ENCODE data around the gene ABCC5. TPM values are rescaled to one million over a fixed set of nuclear protein-coding genes. Genes with fewer than 3 reads are reported as not detected.
"Not testable (repeated sequence)": the region's sequence is repeated elsewhere in the genome, so short reads cannot be mapped to it uniquely, and the experiment has no call there.

The ABCC5 gene
- total and polyA plus RNA-seq, 9 donors = 15.8 to 28.7 (median 21.8) TPM

DNA sequence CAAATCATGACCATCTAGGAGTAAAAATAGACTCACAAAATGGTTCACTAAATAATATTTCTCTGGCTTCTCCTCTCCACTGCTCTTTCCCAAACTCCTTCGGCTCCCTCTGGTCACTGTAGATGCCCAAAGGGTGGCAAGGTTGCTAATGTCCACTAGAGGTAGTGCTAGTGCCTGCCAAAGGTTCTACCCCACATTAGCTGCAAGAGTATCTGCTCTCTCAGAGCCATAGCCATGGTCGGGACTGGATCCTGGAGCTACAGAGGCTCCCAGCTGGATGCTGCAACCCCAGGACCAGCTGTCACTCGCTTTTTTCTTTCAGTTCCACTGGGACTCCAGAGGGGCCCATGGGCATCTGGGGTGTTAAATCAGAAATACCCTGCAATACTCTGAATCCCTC is 22.3 kb upstream of the ABCC5 start:
- no peaks in the 10 kb centered on the region for H3K36me3 ChIP-seq (ENCODE audit: control insufficient read depth, insufficient read depth, low read length)
- no peaks in the 10 kb centered on the region for H3K27me3 ChIP-seq (ENCODE audit: control insufficient read depth, insufficient read depth, low read length)
- no peak overlapping the region for H3K27ac ChIP-seq (ENCODE audit: low read length)
- DNase-seq = no peak
- no peaks in the 10 kb centered on the region for H3K9me3 ChIP-seq (replicated peaks; ENCODE audit: control insufficient read depth, low read depth, low read length)
- 38% methylated on average over 2 of the region's 3 CpGs for WGBS (ENCODE audit: insufficient coverage)
- H3K4me3 ChIP-seq (ENCODE audit: low read length) = no peak overlapping the region
- no peaks in the 10 kb centered on the region for H3K4me1 ChIP-seq (ENCODE audit: control insufficient read depth, insufficient read depth, low read length)

DNA sequence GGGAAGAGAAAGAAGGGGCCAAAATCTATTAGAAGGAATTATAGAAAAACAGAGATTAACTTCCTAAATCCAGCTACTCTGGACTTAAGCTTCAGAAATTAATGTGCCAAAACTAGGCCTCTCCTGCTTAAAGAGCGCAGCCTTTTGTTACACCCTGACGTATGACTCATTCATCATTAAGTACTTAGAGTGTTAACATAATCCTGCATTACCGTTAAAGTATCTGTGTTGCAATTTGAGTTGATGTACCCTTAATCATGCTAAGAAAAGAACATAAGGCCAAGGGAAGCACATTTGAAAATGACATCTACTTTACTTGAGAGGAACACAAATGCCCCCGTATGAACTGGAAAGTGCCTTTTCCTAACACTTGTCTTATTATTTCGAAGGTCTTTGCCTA is 21.7 kb upstream of the ABCC5 start:
- no peaks in the 10 kb centered on the region for H3K27me3 ChIP-seq (ENCODE audit: control insufficient read depth, insufficient read depth, low read length)
- 100% methylated on average over 2 of the region's 5 CpGs for WGBS (ENCODE audit: insufficient coverage)
- H3K36me3 ChIP-seq (ENCODE audit: control insufficient read depth, insufficient read depth, low read length) = no peaks in the 10 kb centered on the region
- no peaks in the 10 kb centered on the region for H3K4me1 ChIP-seq (ENCODE audit: control insufficient read depth, insufficient read depth, low read length)
- no peak overlapping the region for H3K27ac ChIP-seq (ENCODE audit: low read length)
- no peaks in the 10 kb centered on the region for H3K9me3 ChIP-seq (replicated peaks; ENCODE audit: control insufficient read depth, low read depth, low read length)
- DNase-seq = no peak
- H3K4me3 ChIP-seq (ENCODE audit: low read length) = no peak overlapping the region

DNA sequence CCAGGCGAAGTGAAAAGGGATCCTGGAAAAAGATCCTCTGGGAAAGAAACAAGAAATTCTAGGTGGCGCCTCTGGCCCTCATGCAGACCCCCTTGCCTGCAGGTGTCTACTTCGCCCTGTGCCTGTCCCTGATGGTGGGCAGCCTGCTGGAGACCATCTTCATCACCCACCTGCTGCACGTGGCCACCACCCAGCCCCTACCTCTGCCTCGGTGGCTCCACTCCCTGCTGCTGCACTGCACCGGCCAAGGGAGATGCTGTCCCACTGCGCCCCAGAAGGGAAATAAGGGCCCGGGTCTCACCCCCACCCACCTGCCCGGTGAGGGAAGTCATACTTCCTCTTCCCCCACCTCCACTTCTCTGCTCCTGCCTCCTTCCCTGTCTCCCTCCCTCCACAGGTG is 20.6 kb upstream of the ABCC5 start:
- DNase-seq; H3K9me3 ChIP-seq (replicated peaks; ENCODE audit: control insufficient read depth, low read depth, low read length); H3K27ac ChIP-seq (ENCODE audit: low read length); H3K4me1 ChIP-seq (ENCODE audit: control insufficient read depth, insufficient read depth, low read length); H3K36me3 ChIP-seq (ENCODE audit: control insufficient read depth, insufficient read depth, low read length); H3K27me3 ChIP-seq (ENCODE audit: control insufficient read depth, insufficient read depth, low read length); H3K4me3 ChIP-seq (ENCODE audit: low read length): not testable (repeated sequence)
- 90% methylated on average over 2 of the region's 9 CpGs for WGBS (ENCODE audit: insufficient coverage)

- Histone ChIP-seq H3K4me3 (ENCODE audit: low read length) (no peak overlapping the region), H3K27ac (ENCODE audit: low read length) (no peak overlapping the region), H3K9me3 (replicated peaks; ENCODE audit: control insufficient read depth, low read depth, low read length) (no peaks in the 10 kb centered on the region), H3K4me1 (ENCODE audit: control insufficient read depth, insufficient read depth, low read length) (no peaks in the 10 kb centered on the region), H3K36me3 (ENCODE audit: control insufficient read depth, insufficient read depth, low read length) (no peaks in the 10 kb centered on the region), H3K27me3 (ENCODE audit: control insufficient read depth, insufficient read depth, low read length) (no peaks in the 10 kb centered on the region)
- no peak for DNase-seq
- 64% methylated on average over 6 of the region's 7 CpGs for whole genome bisulfite sequencing (ENCODE audit: insufficient coverage)
These were observed 20.1 kb upstream of the ABCC5 start for GRCh38 chr3:184037816-184038215.

GRCh38 chr3:184031187-184031792 is 13.6 kb upstream of the ABCC5 start, which contains the start of gene HTR3D:
TSS of gene HTR3D (plus strand) at chr3:184031742. CDS start at chr3:184031742, 0 bp downstream.
- DNase-seq = no peak
- Histone ChIP-seq H3K9me3 (replicated peaks; ENCODE audit: control insufficient read depth, low read depth, low read length) (no peaks in the 10 kb centered on the region), H3K4me3 (ENCODE audit: low read length) (no peak within 1 kb of the TSS), H3K36me3 (ENCODE audit: control insufficient read depth, insufficient read depth, low read length) (no peaks in the 10 kb centered on the region), H3K4me1 (ENCODE audit: control insufficient read depth, insufficient read depth, low read length) (no peaks in the 10 kb centered on the region), H3K27me3 (ENCODE audit: control insufficient read depth, insufficient read depth, low read length) (no peaks in the 10 kb centered on the region), H3K27ac (ENCODE audit: low read length) (no peak within 1 kb of the TSS)
- WGBS (ENCODE audit: insufficient coverage) = 49% methylated on average over 3 of the region's 4 CpGs

DNA sequence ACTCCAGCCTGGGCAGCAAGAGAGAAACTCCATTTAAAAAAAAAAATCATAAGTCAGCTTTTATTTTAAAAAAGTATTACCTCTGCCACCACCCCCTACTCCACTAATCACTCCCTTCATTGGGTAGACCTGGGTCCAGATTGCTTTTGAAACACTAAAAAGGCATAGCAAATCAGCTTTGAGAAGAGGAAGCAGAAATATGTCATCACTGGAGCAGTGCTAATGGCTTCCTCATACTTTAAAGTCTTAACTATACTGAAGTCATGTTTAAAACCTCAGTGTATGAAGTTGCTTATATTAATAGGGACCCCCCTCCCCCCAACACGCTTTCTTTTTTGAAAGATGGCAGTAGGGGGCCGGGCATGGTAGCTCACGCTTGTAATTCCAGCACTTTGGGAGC is 12.9 kb upstream of the ABCC5 start:
- Histone ChIP-seq H3K4me3 (ENCODE audit: low read length) (no peak overlapping the region), H3K9me3 (replicated peaks; ENCODE audit: control insufficient read depth, low read depth, low read length) (no peaks in the 10 kb centered on the region), H3K4me1 (ENCODE audit: control insufficient read depth, insufficient read depth, low read length) (no peaks in the 10 kb centered on the region), H3K27me3 (ENCODE audit: control insufficient read depth, insufficient read depth, low read length) (no peaks in the 10 kb centered on the region), H3K36me3 (ENCODE audit: control insufficient read depth, insufficient read depth, low read length) (no peaks in the 10 kb centered on the region), H3K27ac (ENCODE audit: low read length) (no peak overlapping the region)
- no peak for DNase-seq
- 90% methylated on average over 2 of the region's 3 CpGs for WGBS (ENCODE audit: insufficient coverage)

- H3K27ac ChIP-seq (ENCODE audit: low read length) = no peak overlapping the region
- no CpG with 5 or more reads among the region's 2 CpGs for WGBS (ENCODE audit: insufficient coverage)
- H3K9me3 ChIP-seq (replicated peaks; ENCODE audit: control insufficient read depth, low read depth, low read length) = no peaks in the 10 kb centered on the region
- H3K4me1 ChIP-seq (ENCODE audit: control insufficient read depth, insufficient read depth, low read length) = no peaks in the 10 kb centered on the region
- H3K27me3 ChIP-seq (ENCODE audit: control insufficient read depth, insufficient read depth, low read length) = no peaks in the 10 kb centered on the region
- DNase-seq = no peak
- no peaks in the 10 kb centered on the region for H3K36me3 ChIP-seq (ENCODE audit: control insufficient read depth, insufficient read depth, low read length)
- H3K4me3 ChIP-seq (ENCODE audit: low read length) = no peak overlapping the region
These were observed 11.8 kb upstream of the ABCC5 start for GRCh38 chr3:184029443-184029842.

DNA sequence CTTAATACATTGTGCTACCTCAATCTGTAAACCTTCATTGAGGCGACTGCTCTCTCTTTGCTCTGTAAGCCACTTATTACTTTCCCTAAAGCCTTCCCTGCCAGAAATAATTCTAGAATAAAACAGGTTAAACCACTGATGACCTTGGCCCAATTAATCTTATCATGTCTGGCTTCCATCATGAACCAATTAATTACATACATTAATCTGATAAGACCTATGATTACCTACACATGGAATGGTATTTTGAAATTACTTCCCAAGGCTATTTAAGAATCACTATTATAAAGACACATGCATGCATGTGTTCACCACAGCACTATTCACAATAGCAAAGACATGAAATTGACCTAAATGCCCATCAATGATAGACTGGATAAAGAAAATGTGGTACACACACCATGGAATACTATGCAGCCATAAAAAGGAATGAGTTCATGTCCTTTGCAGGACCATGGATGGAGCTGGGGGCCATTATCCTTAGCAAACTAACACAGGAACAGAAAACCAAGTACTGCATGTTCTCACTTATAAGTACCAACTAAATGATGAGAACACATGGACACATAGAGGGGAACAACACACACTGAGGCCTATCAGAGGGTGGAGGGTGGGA is 10.7 kb upstream of the ABCC5 start:
- H3K9me3 ChIP-seq (replicated peaks; ENCODE audit: control insufficient read depth, low read depth, low read length); DNase-seq; H3K4me3 ChIP-seq (ENCODE audit: low read length); H3K27ac ChIP-seq (ENCODE audit: low read length); H3K27me3 ChIP-seq (ENCODE audit: control insufficient read depth, insufficient read depth, low read length); H3K36me3 ChIP-seq (ENCODE audit: control insufficient read depth, insufficient read depth, low read length); H3K4me1 ChIP-seq (ENCODE audit: control insufficient read depth, insufficient read depth, low read length): not testable (repeated sequence)
- WGBS (ENCODE audit: insufficient coverage) = no CpG with 5 or more reads among the region's 1 CpG

DNA sequence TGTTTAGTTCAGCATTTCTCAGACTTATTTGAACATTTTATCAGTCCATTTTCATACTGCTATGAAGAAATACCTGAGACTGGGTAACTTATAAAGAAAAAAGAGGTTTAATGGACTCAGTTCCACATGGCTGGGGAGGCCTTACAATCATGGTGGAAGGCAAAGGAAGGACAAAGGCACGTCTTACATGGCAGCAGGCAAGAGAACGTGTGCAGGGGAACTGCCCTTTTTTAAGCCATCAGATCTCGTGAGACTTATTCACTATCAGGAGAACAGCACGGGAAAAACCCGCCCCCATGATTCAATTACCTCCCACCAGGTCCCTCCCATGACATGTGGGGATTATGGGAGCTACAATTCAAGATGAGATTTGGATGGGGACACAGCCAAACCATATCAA is 7.6 kb upstream of the ABCC5 start:
- not testable (repeated sequence) for H3K4me3 ChIP-seq (ENCODE audit: low read length); H3K4me1 ChIP-seq (ENCODE audit: control insufficient read depth, insufficient read depth, low read length); H3K27me3 ChIP-seq (ENCODE audit: control insufficient read depth, insufficient read depth, low read length); H3K27ac ChIP-seq (ENCODE audit: low read length); H3K9me3 ChIP-seq (replicated peaks; ENCODE audit: control insufficient read depth, low read depth, low read length); DNase-seq; H3K36me3 ChIP-seq (ENCODE audit: control insufficient read depth, insufficient read depth, low read length)
- no CpG with 5 or more reads among the region's 5 CpGs for WGBS (ENCODE audit: insufficient coverage)

DNA sequence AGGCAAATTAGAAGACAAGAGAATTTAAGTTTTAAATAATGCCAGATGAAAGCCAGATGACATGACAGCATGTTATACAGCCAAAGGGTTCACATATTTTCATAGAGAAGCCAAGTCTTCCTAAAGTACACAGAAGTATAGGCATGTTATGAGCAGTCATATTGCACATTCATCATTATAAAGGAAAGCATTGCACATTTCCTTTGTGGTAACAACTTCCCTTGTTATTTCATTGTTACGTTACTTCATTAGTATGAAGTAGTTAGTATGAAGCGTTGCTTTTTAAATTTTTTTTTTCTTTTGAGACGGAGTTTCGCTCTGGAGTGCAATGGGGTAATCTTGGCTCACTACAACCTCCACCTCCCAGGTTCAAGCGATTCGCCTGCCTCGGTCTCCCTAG is 4.6 kb upstream of the ABCC5 start:
- no peaks in the 10 kb centered on the region for H3K4me1 ChIP-seq (ENCODE audit: control insufficient read depth, insufficient read depth, low read length)
- no peak overlapping the region for H3K4me3 ChIP-seq (ENCODE audit: low read length)
- H3K36me3 ChIP-seq (ENCODE audit: control insufficient read depth, insufficient read depth, low read length) = no peaks in the 10 kb centered on the region
- WGBS (ENCODE audit: insufficient coverage) = no CpG with 5 or more reads among the region's 7 CpGs
- DNase-seq = no peak
- no peaks in the 10 kb centered on the region for H3K9me3 ChIP-seq (replicated peaks; ENCODE audit: control insufficient read depth, low read depth, low read length)
- no peaks in the 10 kb centered on the region for H3K27me3 ChIP-seq (ENCODE audit: control insufficient read depth, insufficient read depth, low read length)
- no peak overlapping the region for H3K27ac ChIP-seq (ENCODE audit: low read length)
